ENCODE results near the gene JAK1. TPM values are rescaled to one million over a fixed set of nuclear protein-coding genes. Genes with fewer than 3 reads are reported as not detected.

The JAK1 gene
- total RNA-seq, 4 donors from 2014 or later, result 132 to 166 (median 161) TPM

GRCh38 chr1:64884261-64885040 lies 81.9 kb downstream of the JAK1 start:
- H3K27me3 ChIP-seq, result no peaks in the 10 kb centered on the region
- H3K4me1 ChIP-seq, result peaks cover 0 to 19% (median 2%) of the 10 kb centered on the region in 3 donors
- no peak for TF ChIP-seq POLR2AphosphoS5 (IDR thresholded peaks at IDR 0.05)
- TF ChIP-seq CTCF (IDR thresholded peaks at IDR 0.05), result no peak
- TF ChIP-seq EP300 (IDR thresholded peaks at IDR 0.05), result no peak
- TF ChIP-seq POLR2A (IDR thresholded peaks at IDR 0.05), result no peak
- ATAC-seq, result no peak
- no peaks in the 10 kb centered on the region for H3K9me3 ChIP-seq
- WGBS, 2 donors (ENCODE audit: low coverage in 1 of 2), result 87 to 93% methylated on average over 5 of the region's 5 CpGs
- no peak overlapping the region for H3K27ac ChIP-seq
- H3K4me3 ChIP-seq, result no peak overlapping the region
- H3K36me3 ChIP-seq, result peaks cover 0 to 42% of the 10 kb centered on the region in 2 donors

GRCh38 chr1:64882574-64883255 lies 83.6 kb downstream of the JAK1 start:
- Histone ChIP-seq H3K27me3 (no peaks in the 10 kb centered on the region), H3K36me3 (peaks cover 0 to 56% of the 10 kb centered on the region in 2 donors), H3K9me3 (no peaks in the 10 kb centered on the region), H3K4me3 (no peak overlapping the region), H3K4me1 (peaks cover 0 to 7% (median 0%) of the 10 kb centered on the region in 3 donors), H3K27ac (no peak overlapping the region)
- 89 to 91% methylated on average over 9 to 10 of the region's 11 CpGs for whole genome bisulfite sequencing, 2 donors (ENCODE audit: low coverage in 1 of 2)
- ATAC-seq, result no peak
- no peak for TF ChIP-seq EP300 (IDR thresholded peaks at IDR 0.05)

GRCh38 chr1:64881281-64881680 lies 85.1 kb downstream of the JAK1 start:
- no peaks in the 10 kb centered on the region for H3K9me3 ChIP-seq
- no peak for TF ChIP-seq EP300 (IDR thresholded peaks at IDR 0.05)
- H3K36me3 ChIP-seq, result peaks cover 0 to 70% of the 10 kb centered on the region in 2 donors
- WGBS, 2 donors (ENCODE audit: low coverage in 1 of 2), result 100% methylated on average over 1 of the region's 1 CpG; no CpG with 5 or more reads in 1 of the 2 donors
- H3K27ac ChIP-seq, result no peak overlapping the region
- H3K27me3 ChIP-seq, result no peaks in the 10 kb centered on the region
- no peaks in the 10 kb centered on the region for H3K4me1 ChIP-seq
- ATAC-seq, result no peak
- no peak overlapping the region for H3K4me3 ChIP-seq

GRCh38 chr1:64880449-64880848 lies 85.9 kb downstream of the JAK1 start:
- H3K4me3 ChIP-seq, result no peak overlapping the region
- no peak for TF ChIP-seq EP300 (IDR thresholded peaks at IDR 0.05)
- no peak for TF ChIP-seq POLR2AphosphoS5 (IDR thresholded peaks at IDR 0.05)
- TF ChIP-seq CTCF (IDR thresholded peaks at IDR 0.05), result no peak
- TF ChIP-seq POLR2A (IDR thresholded peaks at IDR 0.05), result no peak
- no peak for ATAC-seq
- no peaks in the 10 kb centered on the region for H3K9me3 ChIP-seq
- H3K27ac ChIP-seq, result no peak overlapping the region
- H3K4me1 ChIP-seq, result no peaks in the 10 kb centered on the region
- H3K27me3 ChIP-seq, result no peaks in the 10 kb centered on the region
- peaks cover 0 to 77% of the 10 kb centered on the region in 2 donors for H3K36me3 ChIP-seq
- WGBS, 2 donors (ENCODE audit: low coverage in 1 of 2), result 100% methylated on average over 3 of the region's 4 CpGs

- H3K27ac ChIP-seq, result no peak overlapping the region
- H3K4me3 ChIP-seq, result no peak overlapping the region
- TF ChIP-seq POLR2A (IDR thresholded peaks at IDR 0.05), result no peak
- no peak for TF ChIP-seq POLR2AphosphoS5 (IDR thresholded peaks at IDR 0.05)
- H3K27me3 ChIP-seq, result no peaks in the 10 kb centered on the region
- no peaks in the 10 kb centered on the region for H3K4me1 ChIP-seq
- WGBS, 2 donors (ENCODE audit: low coverage in 1 of 2), result 82 to 84% methylated on average over 10 to 12 of the region's 12 CpGs
- H3K9me3 ChIP-seq, result no peaks in the 10 kb centered on the region
- peaks cover 0 to 77% of the 10 kb centered on the region in 2 donors for H3K36me3 ChIP-seq
- ATAC-seq, result no peak
Observed at GRCh38 chr1:64878931-64879611, 87.3 kb downstream of the JAK1 start.

GRCh38 chr1:64878090-64878489 lies 88.3 kb downstream of the JAK1 start:
- Histone ChIP-seq H3K9me3 (no peaks in the 10 kb centered on the region), H3K36me3 (peaks cover 0 to 77% of the 10 kb centered on the region in 2 donors)
- ATAC-seq, result no peak

More at GRCh38 chr1:64878090-64878489, 88.3 kb downstream of the JAK1 start:
- Histone ChIP-seq H3K4me1 (no peaks in the 10 kb centered on the region), H3K4me3 (no peak overlapping the region), H3K27ac (no peak overlapping the region), H3K27me3 (no peaks in the 10 kb centered on the region)
- TF ChIP-seq EP300 (IDR thresholded peaks at IDR 0.05) (no peak), CTCF (IDR thresholded peaks at IDR 0.05) (no peak), POLR2AphosphoS5 (IDR thresholded peaks at IDR 0.05) (no peak), POLR2A (IDR thresholded peaks at IDR 0.05) (no peak)
